A549 (cell line): ENCODE data around the gene TRMT10C.

ENCODE experiments used
- EP300 ChIP-seq, 2 experiments: fragments of >200 bp; sonication (Bioruptor Twin); formaldehyde crosslinking; IDR thresholded peaks; 2 replicates in 1 of 2; 3 replicates in 1 of 2; pipeline ENCODE4 v1.6.1; 2016 to 2017
- POLR2A ChIP-seq: IDR thresholded peaks from 2 replicates; pipeline ENCODE4 v1.6.1; 2012; ENCODE audit warnings: mild to moderate bottlenecking, low read length
- RNF2 ChIP-seq: fragments of 200-600 bp; sonication (generic); IDR thresholded peaks from 2 replicates; pipeline ENCODE4 v1.6.1; 2016; ENCODE audit warnings: low read depth, mild to moderate bottlenecking, antibody characterized with exemption, moderate library complexity, borderline replicate concordance

GRCh38 chr3:101602731-101603130, 41.1 kb downstream of the TRMT10C start:
- TF ChIP-seq RNF2 = no peak
- TF ChIP-seq POLR2A = no peak
- no peak for TF ChIP-seq EP300 (IDR thresholded peaks at IDR 0.05)
